HCT116 (cell line): Measurements from ENCODE around the gene MSI2.

Experiments
- EGR1 ChIP-seq: IDR thresholded peaks from 2 replicates; pipeline ENCODE4 v1.6.1; 2012; ENCODE audit warnings: low read depth
- EZH2 ChIP-seq: fragments of 200-600 bp; sonication (generic); IDR thresholded peaks from 2 replicates; pipeline ENCODE4 v1.6.1; 2017; ENCODE audit warnings: antibody characterized with exemption, mixed run types
- EZH2phosphoT487 ChIP-seq: fragments of 200-600 bp; IDR thresholded peaks from 2 replicates; pipeline ENCODE4 v1.6.1; 2018; ENCODE audit warnings: antibody characterized with exemption, borderline replicate concordance
- JUND ChIP-seq: IDR thresholded peaks from 2 replicates; pipeline ENCODE4 v1.6.1; 2012
- POLR2A ChIP-seq: IDR thresholded peaks from 2 replicates; pipeline ENCODE4 v1.7.0; 2011; ENCODE audit warnings: borderline replicate concordance; ENCODE audit not compliant: insufficient read depth, insufficient read length; ENCODE audit errors: extremely low read depth
- POLR2AphosphoS5 ChIP-seq: IDR thresholded peaks from 2 replicates; pipeline ENCODE4 v1.6.1; 2011; ENCODE audit warnings: mild to moderate bottlenecking, low read depth, low read length, moderate library complexity
- RAD21 ChIP-seq: IDR thresholded peaks from 2 replicates; pipeline ENCODE4 v1.6.1; 2012; ENCODE audit warnings: low read depth, mild to moderate bottlenecking
- YY1 ChIP-seq: IDR thresholded peaks from 2 replicates; pipeline ENCODE4 v1.6.1; 2011; ENCODE audit warnings: low read length, low read depth, moderate library complexity, mild to moderate bottlenecking; ENCODE audit not compliant: insufficient replicate concordance; ENCODE audit errors: extremely low read depth
- TF ChIP-seq, protein P1 (sequence below), 3 experiments: fragments of 200-600 bp in 1 of 3; sonication (generic) in 1 of 3; IDR thresholded peaks in 2 of 3; conservative IDR thresholded peaks in 1 of 3; 2 replicates each; pipeline ENCODE4 v1.5.1; 2012 to 2017; ENCODE audit warnings: low read depth in 2 of 3, low read length in 2 of 3, antibody characterized with exemption in 1 of 3, borderline replicate concordance in 1 of 3, control low read depth in 1 of 3, mild to moderate bottlenecking in 1 of 3, mixed read lengths in 1 of 3, mixed run types in 1 of 3, moderate library complexity in 1 of 3; ENCODE audit not compliant: insufficient read depth in 1 of 3
- TF ChIP-seq, protein P2 (sequence below): IDR thresholded peaks from 2 replicates; pipeline ENCODE4 v1.6.1; 2011; ENCODE audit warnings: mild to moderate bottlenecking, low read length, moderate library complexity; ENCODE audit not compliant: insufficient replicate concordance; ENCODE audit errors: extremely low read depth
- TF ChIP-seq, protein P3 (sequence below): IDR thresholded peaks from 2 replicates; pipeline ENCODE4 v1.6.1; 2012

DNA sequence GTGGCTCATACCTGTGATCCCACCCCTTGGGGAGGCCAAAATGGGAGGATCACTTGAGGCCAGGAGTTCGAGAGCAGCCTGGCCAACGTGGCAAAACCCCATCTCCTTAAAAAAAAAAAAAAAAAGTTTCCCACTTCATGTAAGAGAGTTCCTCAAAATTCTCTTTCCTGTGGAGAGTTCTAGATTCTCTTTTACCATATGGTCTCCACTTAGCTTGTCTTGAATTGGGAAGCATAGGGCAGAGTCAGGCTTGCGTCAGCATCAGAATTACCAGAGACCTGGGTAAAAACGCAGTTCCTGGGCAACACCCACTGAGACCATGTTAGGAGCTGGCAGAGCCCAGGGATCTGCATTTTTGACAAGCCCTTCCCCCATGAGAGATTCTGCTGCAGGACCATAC lies 330.4 kb downstream of the MSI2 start:
- TF ChIP-seq, protein P1, sequence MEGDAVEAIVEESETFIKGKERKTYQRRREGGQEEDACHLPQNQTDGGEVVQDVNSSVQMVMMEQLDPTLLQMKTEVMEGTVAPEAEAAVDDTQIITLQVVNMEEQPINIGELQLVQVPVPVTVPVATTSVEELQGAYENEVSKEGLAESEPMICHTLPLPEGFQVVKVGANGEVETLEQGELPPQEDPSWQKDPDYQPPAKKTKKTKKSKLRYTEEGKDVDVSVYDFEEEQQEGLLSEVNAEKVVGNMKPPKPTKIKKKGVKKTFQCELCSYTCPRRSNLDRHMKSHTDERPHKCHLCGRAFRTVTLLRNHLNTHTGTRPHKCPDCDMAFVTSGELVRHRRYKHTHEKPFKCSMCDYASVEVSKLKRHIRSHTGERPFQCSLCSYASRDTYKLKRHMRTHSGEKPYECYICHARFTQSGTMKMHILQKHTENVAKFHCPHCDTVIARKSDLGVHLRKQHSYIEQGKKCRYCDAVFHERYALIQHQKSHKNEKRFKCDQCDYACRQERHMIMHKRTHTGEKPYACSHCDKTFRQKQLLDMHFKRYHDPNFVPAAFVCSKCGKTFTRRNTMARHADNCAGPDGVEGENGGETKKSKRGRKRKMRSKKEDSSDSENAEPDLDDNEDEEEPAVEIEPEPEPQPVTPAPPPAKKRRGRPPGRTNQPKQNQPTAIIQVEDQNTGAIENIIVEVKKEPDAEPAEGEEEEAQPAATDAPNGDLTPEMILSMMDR (IDR thresholded peaks at IDR 0.05 in 2 of 3, conservative IDR thresholded peaks at IDR 0.05 in 1 of 3; ENCODE audit: borderline replicate concordance in 1 of 3, insufficient read depth in 1 of 3, low read depth in 2 of 3, low read length in 2 of 3) = no peak
- TF ChIP-seq, protein P2, sequence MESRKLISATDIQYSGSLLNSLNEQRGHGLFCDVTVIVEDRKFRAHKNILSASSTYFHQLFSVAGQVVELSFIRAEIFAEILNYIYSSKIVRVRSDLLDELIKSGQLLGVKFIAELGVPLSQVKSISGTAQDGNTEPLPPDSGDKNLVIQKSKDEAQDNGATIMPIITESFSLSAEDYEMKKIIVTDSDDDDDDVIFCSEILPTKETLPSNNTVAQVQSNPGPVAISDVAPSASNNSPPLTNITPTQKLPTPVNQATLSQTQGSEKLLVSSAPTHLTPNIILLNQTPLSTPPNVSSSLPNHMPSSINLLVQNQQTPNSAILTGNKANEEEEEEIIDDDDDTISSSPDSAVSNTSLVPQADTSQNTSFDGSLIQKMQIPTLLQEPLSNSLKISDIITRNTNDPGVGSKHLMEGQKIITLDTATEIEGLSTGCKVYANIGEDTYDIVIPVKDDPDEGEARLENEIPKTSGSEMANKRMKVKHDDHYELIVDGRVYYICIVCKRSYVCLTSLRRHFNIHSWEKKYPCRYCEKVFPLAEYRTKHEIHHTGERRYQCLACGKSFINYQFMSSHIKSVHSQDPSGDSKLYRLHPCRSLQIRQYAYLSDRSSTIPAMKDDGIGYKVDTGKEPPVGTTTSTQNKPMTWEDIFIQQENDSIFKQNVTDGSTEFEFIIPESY = no peak
- no peak for TF ChIP-seq EZH2
- TF ChIP-seq POLR2A = no peak
- no peak for TF ChIP-seq JUND
- no peak for TF ChIP-seq YY1
- TF ChIP-seq POLR2AphosphoS5 = no peak
- TF ChIP-seq EZH2phosphoT487 = no peak
- TF ChIP-seq EGR1 = no peak
- TF ChIP-seq RAD21 = no peak
- TF ChIP-seq, protein P3, sequence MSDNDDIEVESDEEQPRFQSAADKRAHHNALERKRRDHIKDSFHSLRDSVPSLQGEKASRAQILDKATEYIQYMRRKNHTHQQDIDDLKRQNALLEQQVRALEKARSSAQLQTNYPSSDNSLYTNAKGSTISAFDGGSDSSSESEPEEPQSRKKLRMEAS = no peak
